GM23338 (cell line): ENCODE measurements around the gene LCNL1. TPM values are rescaled to one million over a fixed set of nuclear protein-coding genes. Genes with fewer than 3 reads are reported as not detected.

Source experiments
- ATAC-seq: fragments of 200-7000 bp; cut with Tn5 transposase; 3 replicates; pipeline ENCODE4 v1.9.1; 2020
- DNase-seq: peaks from one replicate; pipeline ENCODE4 v3.0.0-alpha.2; 2015; ENCODE audit warnings: low spot score
- H2AFZ ChIP-seq: fragments of 200-600 bp; sonication (generic); 2 replicates; pipeline ENCODE4 v1.8.0; 2016; ENCODE audit warnings: antibody characterized with exemption, mild to moderate bottlenecking, moderate library complexity
- H3F3A ChIP-seq: fragments of 200-600 bp; sonication (generic); replicated peaks from 2 replicates; pipeline ENCODE4 v1.8.0; 2017; ENCODE audit warnings: antibody characterized with exemption, mixed run types, low read depth
- H3K27ac ChIP-seq: fragments of 200-600 bp; sonication (generic); 2 replicates; pipeline ENCODE4 v1.6.1; 2016; ENCODE audit warnings: low read depth
- H3K27me3 ChIP-seq: fragments of 200-600 bp; sonication (generic); 2 replicates; pipeline ENCODE4 v1.8.0; 2016; ENCODE audit warnings: mild to moderate bottlenecking, mixed run types, moderate library complexity; ENCODE audit not compliant: insufficient read depth
- H3K36me3 ChIP-seq: fragments of 200-600 bp; sonication (generic); 2 replicates; pipeline ENCODE4 v1.8.0; 2016; ENCODE audit warnings: mild to moderate bottlenecking; ENCODE audit not compliant: insufficient read depth
- H3K4me1 ChIP-seq: fragments of 200-600 bp; sonication (generic); 2 replicates; pipeline ENCODE4 v1.8.0; 2016; ENCODE audit warnings: mild to moderate bottlenecking, moderate library complexity; ENCODE audit not compliant: insufficient read depth
- H3K4me2 ChIP-seq: fragments of 200-600 bp; sonication (generic); 2 replicates; pipeline ENCODE4 v1.7.1; 2017; ENCODE audit warnings: mixed run types
- H3K4me3 ChIP-seq: fragments of 200-600 bp; sonication (generic); 2 replicates; pipeline ENCODE4 v1.6.1; 2016; ENCODE audit warnings: mixed run types
- H3K79me2 ChIP-seq: fragments of 200-600 bp; sonication (generic); replicated peaks from 2 replicates; pipeline ENCODE4 v1.8.0; 2017; ENCODE audit warnings: mild to moderate bottlenecking; ENCODE audit not compliant: insufficient read depth
- H3K9me2 ChIP-seq: fragments of 200-600 bp; sonication (generic); 2 replicates; pipeline ENCODE4 v1.8.0; 2017; ENCODE audit not compliant: insufficient read depth
- H4K20me1 ChIP-seq: fragments of 200-600 bp; sonication (generic); replicated peaks from 2 replicates; pipeline ENCODE4 v1.8.0; 2017; ENCODE audit warnings: mild to moderate bottlenecking; ENCODE audit not compliant: insufficient read depth
- H3K27ac Mint-ChIP-seq: 2 replicates; pipeline ENCODE4 v1.8.0; 2020; ENCODE audit warnings: inconsistent platforms, mild to moderate bottlenecking, moderate library complexity, mixed read lengths
- H3K27me3 Mint-ChIP-seq: 3 replicates; pipeline ENCODE4 v1.8.0; 2022; ENCODE audit warnings: low read depth, mild to moderate bottlenecking, moderate library complexity, mixed read lengths, inconsistent platforms; ENCODE audit not compliant: insufficient read depth, poor library complexity
- H3K36me3 Mint-ChIP-seq: 3 replicates; pipeline ENCODE4 v1.8.0; 2021; ENCODE audit warnings: low read depth, mild to moderate bottlenecking, inconsistent platforms, moderate library complexity, mixed read lengths
- H3K4me1 Mint-ChIP-seq: 3 replicates; pipeline ENCODE4 v1.8.0; 2020; ENCODE audit warnings: mild to moderate bottlenecking, inconsistent platforms, mixed read lengths
- H3K4me3 Mint-ChIP-seq: 3 replicates; pipeline ENCODE4 v1.8.0; 2021; ENCODE audit warnings: moderate library complexity, mild to moderate bottlenecking, inconsistent platforms, mixed read lengths
- H3K9me3 Mint-ChIP-seq: 3 replicates; pipeline ENCODE4 v1.8.0; 2020; ENCODE audit warnings: moderate library complexity, mild to moderate bottlenecking, inconsistent platforms, mixed read lengths
- CREB1 ChIP-seq: fragments of 250-450 bp; sonication (Bioruptor Pico); IDR thresholded peaks from 2 replicates; pipeline ENCODE4 v1.5.0; 2020; ENCODE audit warnings: low read depth, mild to moderate bottlenecking, moderate library complexity
- ETS1 ChIP-seq: IDR thresholded peaks from 2 replicates; pipeline ENCODE4 v1.6.1; 2016; ENCODE audit warnings: antibody characterized with exemption
- EZH2 ChIP-seq: fragments of 200-600 bp; sonication (generic); IDR thresholded peaks from one replicate; pipeline ENCODE4 v1.8.0; 2017; ENCODE audit warnings: antibody characterized with exemption, mild to moderate bottlenecking, low read depth; ENCODE audit not compliant: unreplicated experiment
- EZH2phosphoT487 ChIP-seq: fragments of 200-600 bp; sonication (generic); IDR thresholded peaks from one replicate; pipeline ENCODE4 v1.8.1; 2018; ENCODE audit warnings: antibody characterized with exemption; ENCODE audit not compliant: unreplicated experiment
- JUNB ChIP-seq: IDR thresholded peaks from one replicate; pipeline ENCODE4 v1.6.1; 2016; ENCODE audit warnings: antibody characterized with exemption; ENCODE audit not compliant: unreplicated experiment
- NANOG ChIP-seq: IDR thresholded peaks from 2 replicates; pipeline ENCODE4 v1.6.1; 2016; ENCODE audit warnings: antibody characterized with exemption, borderline replicate concordance
- POLR2AphosphoS5 ChIP-seq: IDR thresholded peaks from 2 replicates; pipeline ENCODE4 v1.6.1; 2016; ENCODE audit warnings: antibody characterized with exemption, low read depth
- REST ChIP-seq: IDR thresholded peaks from one replicate; pipeline ENCODE4 v1.6.1; 2018; ENCODE audit warnings: antibody characterized with exemption; ENCODE audit not compliant: unreplicated experiment
- STAT1 ChIP-seq: IDR thresholded peaks from one replicate; pipeline ENCODE4 v1.6.1; 2016; ENCODE audit warnings: antibody characterized with exemption; ENCODE audit not compliant: unreplicated experiment
- ZNF114 ChIP-seq: fragments of 250-450 bp; sonication (Bioruptor Pico); IDR thresholded peaks from 2 replicates; pipeline ENCODE4 v1.5.0; 2020; ENCODE audit warnings: mild to moderate bottlenecking, moderate library complexity
- ZNF331 ChIP-seq: fragments of 250-450 bp; sonication (Bioruptor Pico); IDR thresholded peaks from 2 replicates; pipeline ENCODE4 v1.5.0; 2020; ENCODE audit warnings: low read depth, mild to moderate bottlenecking, moderate library complexity
- polyA plus RNA-seq: library from polyadenylated mRNA; unstranded; fragments of >200 nt; fragmentation: Nextera tagmentation; extraction: Ambion mirVana; gene quantifications from 2 replicates; pipeline ENCODE4 v1.2.1, GENCODE V29; 2016
- total RNA-seq: library from RNA; depleted of rRNA; stranded (reverse); fragments of >200 nt; shearing (Covaris generic); gene quantifications from 2 replicates; pipeline ENCODE4 v1.2.3, GENCODE V29; 2014
- TF ChIP-seq, protein P1 (sequence below): fragments of 250-450 bp; sonication (Bioruptor Pico); IDR thresholded peaks from 2 replicates; pipeline ENCODE4 v1.5.0; 2020; ENCODE audit warnings: mild to moderate bottlenecking, moderate library complexity

Gene LCNL1
- total and polyA plus RNA-seq, 2 experiments from 2014 or later: 0.11 TPM; not detected in 1

GRCh38 chr9:136992819-136993369, 10.1 kb downstream of the LCNL1 start:
- Histone ChIP-seq H4K20me1 (no peaks in the 10 kb centered on the region), H3K4me2 (peak overlapping the region; percentile 88), H2AFZ (no peak overlapping the region), H3K9me2 (no peaks in the 10 kb centered on the region), H3K4me1 (peaks cover 6% of the 10 kb centered on the region; the same call in 1 of the 2 replicates), H3K79me2 (no peaks in the 10 kb centered on the region), H3K4me3 (peak overlapping the region; percentile 86), H3K27me3 (peaks cover 49% of the 10 kb centered on the region), H3K36me3 (no peaks in the 10 kb centered on the region), H3K27ac (no peak overlapping the region), H3F3A (no peaks in the 10 kb centered on the region)
- H3K27me3 Mint-ChIP-seq: peaks cover 30% of the 10 kb centered on the region
- TF ChIP-seq CREB1 (no peak), STAT1 (no peak), EZH2phosphoT487 (no peak), ZNF331 (CRISPR knock-in tag) (no peak), JUNB (no peak), EZH2 (no peak), NANOG (no peak), REST (no peak), ZNF114 (CRISPR knock-in tag) (no peak), POLR2AphosphoS5 (no peak), ETS1 (no peak)
- TF ChIP-seq, protein P1, sequence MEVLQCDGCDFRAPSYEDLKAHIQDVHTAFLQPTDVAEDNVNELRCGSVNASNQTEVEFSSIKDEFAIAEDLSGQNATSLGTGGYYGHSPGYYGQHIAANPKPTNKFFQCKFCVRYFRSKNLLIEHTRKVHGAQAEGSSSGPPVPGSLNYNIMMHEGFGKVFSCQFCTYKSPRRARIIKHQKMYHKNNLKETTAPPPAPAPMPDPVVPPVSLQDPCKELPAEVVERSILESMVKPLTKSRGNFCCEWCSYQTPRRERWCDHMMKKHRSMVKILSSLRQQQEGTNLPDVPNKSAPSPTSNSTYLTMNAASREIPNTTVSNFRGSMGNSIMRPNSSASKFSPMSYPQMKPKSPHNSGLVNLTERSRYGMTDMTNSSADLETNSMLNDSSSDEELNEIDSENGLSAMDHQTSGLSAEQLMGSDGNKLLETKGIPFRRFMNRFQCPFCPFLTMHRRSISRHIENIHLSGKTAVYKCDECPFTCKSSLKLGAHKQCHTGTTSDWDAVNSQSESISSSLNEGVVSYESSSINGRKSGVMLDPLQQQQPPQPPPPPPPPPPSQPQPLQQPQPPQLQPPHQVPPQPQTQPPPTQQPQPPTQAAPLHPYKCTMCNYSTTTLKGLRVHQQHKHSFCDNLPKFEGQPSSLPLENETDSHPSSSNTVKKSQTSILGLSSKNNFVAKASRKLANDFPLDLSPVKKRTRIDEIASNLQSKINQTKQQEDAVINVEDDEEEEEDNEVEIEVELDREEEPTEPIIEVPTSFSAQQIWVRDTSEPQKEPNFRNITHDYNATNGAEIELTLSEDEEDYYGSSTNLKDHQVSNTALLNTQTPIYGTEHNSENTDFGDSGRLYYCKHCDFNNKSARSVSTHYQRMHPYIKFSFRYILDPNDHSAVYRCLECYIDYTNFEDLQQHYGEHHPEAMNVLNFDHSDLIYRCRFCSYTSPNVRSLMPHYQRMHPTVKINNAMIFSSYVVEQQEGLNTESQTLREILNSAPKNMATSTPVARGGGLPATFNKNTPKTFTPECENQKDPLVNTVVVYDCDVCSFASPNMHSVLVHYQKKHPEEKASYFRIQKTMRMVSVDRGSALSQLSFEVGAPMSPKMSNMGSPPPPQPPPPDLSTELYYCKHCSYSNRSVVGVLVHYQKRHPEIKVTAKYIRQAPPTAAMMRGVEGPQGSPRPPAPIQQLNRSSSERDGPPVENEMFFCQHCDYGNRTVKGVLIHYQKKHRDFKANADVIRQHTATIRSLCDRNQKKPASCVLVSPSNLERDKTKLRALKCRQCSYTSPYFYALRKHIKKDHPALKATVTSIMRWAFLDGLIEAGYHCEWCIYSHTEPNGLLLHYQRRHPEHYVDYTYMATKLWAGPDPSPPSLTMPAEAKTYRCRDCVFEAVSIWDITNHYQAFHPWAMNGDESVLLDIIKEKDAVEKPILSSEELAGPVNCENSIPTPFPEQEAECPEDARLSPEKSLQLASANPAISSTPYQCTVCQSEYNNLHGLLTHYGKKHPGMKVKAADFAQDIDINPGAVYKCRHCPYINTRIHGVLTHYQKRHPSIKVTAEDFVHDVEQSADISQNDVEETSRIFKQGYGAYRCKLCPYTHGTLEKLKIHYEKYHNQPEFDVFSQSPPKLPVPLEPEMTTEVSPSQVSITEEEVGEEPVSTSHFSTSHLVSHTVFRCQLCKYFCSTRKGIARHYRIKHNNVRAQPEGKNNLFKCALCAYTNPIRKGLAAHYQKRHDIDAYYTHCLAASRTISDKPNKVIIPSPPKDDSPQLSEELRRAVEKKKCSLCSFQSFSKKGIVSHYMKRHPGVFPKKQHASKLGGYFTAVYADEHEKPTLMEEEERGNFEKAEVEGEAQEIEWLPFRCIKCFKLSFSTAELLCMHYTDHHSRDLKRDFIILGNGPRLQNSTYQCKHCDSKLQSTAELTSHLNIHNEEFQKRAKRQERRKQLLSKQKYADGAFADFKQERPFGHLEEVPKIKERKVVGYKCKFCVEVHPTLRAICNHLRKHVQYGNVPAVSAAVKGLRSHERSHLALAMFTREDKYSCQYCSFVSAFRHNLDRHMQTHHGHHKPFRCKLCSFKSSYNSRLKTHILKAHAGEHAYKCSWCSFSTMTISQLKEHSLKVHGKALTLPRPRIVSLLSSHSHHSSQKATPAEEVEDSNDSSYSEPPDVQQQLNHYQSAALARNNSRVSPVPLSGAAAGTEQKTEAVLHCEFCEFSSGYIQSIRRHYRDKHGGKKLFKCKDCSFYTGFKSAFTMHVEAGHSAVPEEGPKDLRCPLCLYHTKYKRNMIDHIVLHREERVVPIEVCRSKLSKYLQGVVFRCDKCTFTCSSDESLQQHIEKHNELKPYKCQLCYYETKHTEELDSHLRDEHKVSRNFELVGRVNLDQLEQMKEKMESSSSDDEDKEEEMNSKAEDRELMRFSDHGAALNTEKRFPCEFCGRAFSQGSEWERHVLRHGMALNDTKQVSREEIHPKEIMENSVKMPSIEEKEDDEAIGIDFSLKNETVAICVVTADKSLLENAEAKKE (CRISPR knock-in tag): no peak
- peaks cover 3% of the 10 kb centered on the region for H3K4me1 Mint-ChIP-seq
- ATAC-seq (no peak), DNase-seq (no peak)
- peaks cover 10% of the 10 kb centered on the region for H3K9me3 Mint-ChIP-seq
- H3K36me3 Mint-ChIP-seq: no peaks in the 10 kb centered on the region; the same call in 2 of the 3 replicates
- H3K27ac Mint-ChIP-seq: no peak overlapping the region
- peak overlapping the region; percentile 80 for H3K4me3 Mint-ChIP-seq
